Left ventricle myocardium superior (tissue), 1 donor: Measurements from ENCODE around the gene EGFLAM. TPM values are rescaled to one million over a fixed set of nuclear protein-coding genes. Genes with fewer than 3 reads are reported as not detected.

ENCODE experiments used
- ATAC-seq: fragments of 200-7000 bp; cut with Tn5 transposase; one replicate; pipeline ENCODE4 v1.9.1; 2020; ENCODE audit warnings: mild to moderate bottlenecking, moderate library complexity
- DNase-seq: peaks from one replicate; pipeline ENCODE4 v3.0.0-alpha.2; 2020
- intact Hi-C: fragments of 100-400 bp; cut with micrococcal nuclease; formaldehyde crosslinking; loops from one replicate; pipeline ENCODE4 v1.11.0; 2022
- total RNA-seq: library from RNA; stranded (reverse); fragmentation: NEBNext Ultra II Directional; extraction: Animal tissue kit (Norgen Biotek cat#: 25700); gene quantifications from one replicate; pipeline ENCODE4 v1.2.1, GENCODE V29; 2021
- donor health status: DM: no; HTN: yes; CAD: no; lungs with severe emphysema.

Gene EGFLAM
- total RNA-seq, 1 donor from 2014 or later, result 7.7 TPM

DNA sequence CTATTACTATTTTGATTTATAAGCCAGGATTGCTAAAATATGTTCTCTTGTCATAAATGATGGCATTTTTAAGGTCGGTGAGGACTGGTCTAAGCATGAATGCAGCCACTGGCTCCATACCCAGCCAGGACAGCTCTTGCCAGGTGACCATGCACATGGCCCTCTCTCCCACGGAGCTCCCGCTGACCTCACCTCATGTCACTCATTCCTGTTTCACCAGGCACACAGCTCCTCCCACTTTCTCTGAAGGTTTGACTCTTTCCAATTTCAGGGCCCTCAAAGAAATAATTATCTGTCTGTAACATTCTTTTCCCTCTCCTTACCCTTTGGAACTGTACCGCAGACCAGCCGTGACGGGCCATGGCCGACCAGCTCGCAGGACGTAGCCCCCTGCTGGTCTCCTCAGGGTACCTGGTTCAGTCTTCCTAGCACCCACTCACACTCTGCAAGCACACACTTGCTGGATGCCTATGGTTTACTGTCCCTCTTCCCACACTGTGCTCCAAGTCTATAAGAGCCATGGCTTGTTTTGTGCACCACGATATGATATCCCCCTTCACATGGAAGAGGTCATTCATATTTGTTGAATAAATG is 225.5 kb downstream of the EGFLAM start:
- intact Hi-C loops, result no loop called here
- DNase-seq (no peak), ATAC-seq (no peak)

DNA sequence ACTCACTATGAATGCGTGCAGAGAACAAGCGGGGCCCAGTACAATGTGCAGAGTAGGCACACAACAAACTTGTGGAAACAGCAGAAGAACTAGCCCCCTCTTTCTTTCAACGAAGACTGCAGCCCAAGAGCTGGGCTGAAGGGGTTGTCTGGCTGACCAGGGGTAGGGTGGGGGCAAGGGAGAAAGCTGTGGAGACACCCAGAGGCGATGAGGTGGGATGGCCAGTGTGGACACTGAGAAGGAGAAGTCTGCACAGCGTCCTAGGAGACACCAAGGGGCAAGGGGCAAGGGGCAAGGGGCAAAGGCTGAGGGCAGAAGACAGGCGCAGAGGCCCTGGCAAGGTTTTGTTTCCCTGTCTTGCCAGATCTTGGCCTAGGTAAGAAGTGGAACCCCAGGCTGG is 235.8 kb downstream of the EGFLAM start:
- intact Hi-C loops, result no loop called here
- DNase-seq (no peak), ATAC-seq (no peak)

GRCh38 chr5:38494763-38495162 is 236.4 kb downstream of the EGFLAM start:
- ATAC-seq (no peak), DNase-seq (no peak)
- intact Hi-C loops, result no loop called here

DNA sequence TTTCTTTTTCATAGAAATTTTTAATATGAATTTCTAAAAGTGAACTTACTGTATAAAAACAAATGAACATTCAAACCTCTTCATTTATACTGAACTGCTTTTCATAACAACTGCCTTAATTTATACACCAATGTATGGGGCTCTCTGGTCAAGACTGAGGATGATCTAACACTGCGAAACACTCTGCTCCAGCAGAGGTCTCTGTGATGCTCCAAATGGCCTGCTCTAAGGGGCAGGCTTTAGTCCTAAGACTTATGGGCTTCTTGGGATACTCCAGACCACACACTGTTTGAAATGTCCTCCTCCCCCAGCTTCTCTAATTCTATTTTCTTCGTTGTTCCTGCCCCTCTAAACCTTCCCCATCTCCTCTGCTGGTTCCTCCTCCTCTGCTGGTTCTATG is 239.6 kb downstream of the EGFLAM start:
- no peak for DNase-seq
- peak; percentile 54 for ATAC-seq
- intact Hi-C loops, result no loop called here

GRCh38 chr5:38500573-38501260 is 242.4 kb downstream of the EGFLAM start:
- intact Hi-C loops, result no loop called here
- DNase-seq, result no peak
- no peak for ATAC-seq

- ATAC-seq, result no peak
- intact Hi-C loops, result no loop called here
- no peak for DNase-seq
Observed at GRCh38 chr5:38506302-38506701, 247.9 kb downstream of the EGFLAM start.

GRCh38 chr5:38509185-38509584 is 250.8 kb downstream of the EGFLAM start:
- ATAC-seq, result no peak
- intact Hi-C loops, result no loop called here
- DNase-seq, result no peak
